ENCODE measurements around the gene ERCC6L2.

ERCC6L2 gene

GRCh38 chr9:95912773-95913172 lies 37.3 kb downstream of the ERCC6L2 start:
- no peaks in the 10 kb centered on the region for H3K4me1 ChIP-seq (ENCODE audit: control insufficient read depth in 2 of 2, insufficient read depth in 2 of 2, low read length in 2 of 2)
- no peak overlapping the region for H3K4me3 ChIP-seq (ENCODE audit: low read length in 2 of 2)
- H3K9me3 ChIP-seq (ENCODE audit: control insufficient read depth in 2 of 2, low read length in 2 of 2): no peaks in the 10 kb centered on the region
- no peaks in the 10 kb centered on the region for H3K27me3 ChIP-seq (ENCODE audit: control insufficient read depth in 2 of 2, insufficient read depth in 2 of 2, low read length in 2 of 2)
- peaks cover 8 to 15% of the 10 kb centered on the region in 2 donors for H3K36me3 ChIP-seq (ENCODE audit: control insufficient read depth in 2 of 2, insufficient read depth in 2 of 2, low read length in 2 of 2)
- no peak overlapping the region for H3K9ac ChIP-seq (ENCODE audit: low read depth in 1 of 2, low read length in 2 of 2)
- H3K27ac ChIP-seq (ENCODE audit: low read depth in 2 of 2, low read length in 2 of 2): no peak overlapping the region

- H3K9me3 ChIP-seq (ENCODE audit: control insufficient read depth in 2 of 2, low read length in 2 of 2): no peaks in the 10 kb centered on the region
- H3K27ac ChIP-seq (ENCODE audit: low read depth in 2 of 2, low read length in 2 of 2): no peak overlapping the region
- peaks cover 7 to 31% of the 10 kb centered on the region in 2 donors for H3K36me3 ChIP-seq (ENCODE audit: control insufficient read depth in 2 of 2, insufficient read depth in 2 of 2, low read length in 2 of 2)
- H3K9ac ChIP-seq (ENCODE audit: low read depth in 1 of 2, low read length in 2 of 2): no peak overlapping the region
- no peaks in the 10 kb centered on the region for H3K27me3 ChIP-seq (ENCODE audit: control insufficient read depth in 2 of 2, insufficient read depth in 2 of 2, low read length in 2 of 2)
- H3K4me3 ChIP-seq (ENCODE audit: low read length in 2 of 2): no peak overlapping the region
- H3K4me1 ChIP-seq (ENCODE audit: control insufficient read depth in 2 of 2, insufficient read depth in 2 of 2, low read length in 2 of 2): no peaks in the 10 kb centered on the region
Observed at GRCh38 chr9:95920017-95920416, 44.5 kb downstream of the ERCC6L2 start.

GRCh38 chr9:95923794-95924193 lies 48.3 kb downstream of the ERCC6L2 start:
- Histone ChIP-seq H3K9me3 (ENCODE audit: control insufficient read depth in 2 of 2, low read length in 2 of 2) (no peaks in the 10 kb centered on the region), H3K4me1 (ENCODE audit: control insufficient read depth in 2 of 2, insufficient read depth in 2 of 2, low read length in 2 of 2) (no peaks in the 10 kb centered on the region), H3K27me3 (ENCODE audit: control insufficient read depth in 2 of 2, insufficient read depth in 2 of 2, low read length in 2 of 2) (no peaks in the 10 kb centered on the region), H3K4me3 (ENCODE audit: low read length in 2 of 2) (no peak overlapping the region), H3K9ac (ENCODE audit: low read depth in 1 of 2, low read length in 2 of 2) (no peak overlapping the region), H3K36me3 (ENCODE audit: control insufficient read depth in 2 of 2, insufficient read depth in 2 of 2, low read length in 2 of 2) (peaks cover 10 to 20% of the 10 kb centered on the region in 2 donors), H3K27ac (ENCODE audit: low read depth in 2 of 2, low read length in 2 of 2) (no peak overlapping the region)

GRCh38 chr9:95924987-95925386 lies 49.5 kb downstream of the ERCC6L2 start:
- Histone ChIP-seq H3K9me3 (ENCODE audit: control insufficient read depth in 2 of 2, low read length in 2 of 2) (no peaks in the 10 kb centered on the region), H3K9ac (ENCODE audit: low read depth in 1 of 2, low read length in 2 of 2) (no peak overlapping the region), H3K27ac (ENCODE audit: low read depth in 2 of 2, low read length in 2 of 2) (peak overlapping the region in 1 of 2 donors; percentile 10), H3K4me3 (ENCODE audit: low read length in 2 of 2) (no peak overlapping the region), H3K36me3 (ENCODE audit: control insufficient read depth in 2 of 2, insufficient read depth in 2 of 2, low read length in 2 of 2) (peaks cover 15 to 30% of the 10 kb centered on the region in 2 donors), H3K27me3 (ENCODE audit: control insufficient read depth in 2 of 2, insufficient read depth in 2 of 2, low read length in 2 of 2) (no peaks in the 10 kb centered on the region), H3K4me1 (ENCODE audit: control insufficient read depth in 2 of 2, insufficient read depth in 2 of 2, low read length in 2 of 2) (no peaks in the 10 kb centered on the region)

GRCh38 chr9:95927271-95928004 lies 51.9 kb downstream of the ERCC6L2 start:
- Histone ChIP-seq H3K9me3 (ENCODE audit: control insufficient read depth in 2 of 2, low read length in 2 of 2) (no peaks in the 10 kb centered on the region), H3K27ac (ENCODE audit: low read depth in 2 of 2, low read length in 2 of 2) (no peak overlapping the region), H3K4me3 (ENCODE audit: low read length in 2 of 2) (no peak overlapping the region), H3K36me3 (ENCODE audit: control insufficient read depth in 2 of 2, insufficient read depth in 2 of 2, low read length in 2 of 2) (peaks cover 26 to 30% of the 10 kb centered on the region in 2 donors), H3K9ac (ENCODE audit: low read depth in 1 of 2, low read length in 2 of 2) (no peak overlapping the region), H3K4me1 (ENCODE audit: control insufficient read depth in 2 of 2, insufficient read depth in 2 of 2, low read length in 2 of 2) (no peaks in the 10 kb centered on the region), H3K27me3 (ENCODE audit: control insufficient read depth in 2 of 2, insufficient read depth in 2 of 2, low read length in 2 of 2) (no peaks in the 10 kb centered on the region)

GRCh38 chr9:95930277-95930676 lies 54.8 kb downstream of the ERCC6L2 start:
- H3K27me3 ChIP-seq (ENCODE audit: control insufficient read depth in 2 of 2, insufficient read depth in 2 of 2, low read length in 2 of 2): no peaks in the 10 kb centered on the region
- H3K9me3 ChIP-seq (ENCODE audit: control insufficient read depth in 2 of 2, low read length in 2 of 2): no peaks in the 10 kb centered on the region
- peaks cover 31 to 34% of the 10 kb centered on the region in 2 donors for H3K36me3 ChIP-seq (ENCODE audit: control insufficient read depth in 2 of 2, insufficient read depth in 2 of 2, low read length in 2 of 2)
- no peaks in the 10 kb centered on the region for H3K4me1 ChIP-seq (ENCODE audit: control insufficient read depth in 2 of 2, insufficient read depth in 2 of 2, low read length in 2 of 2)
- H3K4me3 ChIP-seq (ENCODE audit: low read length in 2 of 2): no peak overlapping the region
- no peak overlapping the region for H3K9ac ChIP-seq (ENCODE audit: low read depth in 1 of 2, low read length in 2 of 2)
- H3K27ac ChIP-seq (ENCODE audit: low read depth in 2 of 2, low read length in 2 of 2): no peak overlapping the region

GRCh38 chr9:95935861-95936578 lies 60.5 kb downstream of the ERCC6L2 start:
- Histone ChIP-seq H3K9me3 (ENCODE audit: control insufficient read depth in 2 of 2, low read length in 2 of 2) (no peaks in the 10 kb centered on the region), H3K27ac (ENCODE audit: low read depth in 2 of 2, low read length in 2 of 2) (no peak overlapping the region), H3K4me3 (ENCODE audit: low read length in 2 of 2) (no peak overlapping the region), H3K9ac (ENCODE audit: low read depth in 1 of 2, low read length in 2 of 2) (no peak overlapping the region), H3K4me1 (ENCODE audit: control insufficient read depth in 2 of 2, insufficient read depth in 2 of 2, low read length in 2 of 2) (no peaks in the 10 kb centered on the region), H3K27me3 (ENCODE audit: control insufficient read depth in 2 of 2, insufficient read depth in 2 of 2, low read length in 2 of 2) (no peaks in the 10 kb centered on the region), H3K36me3 (ENCODE audit: control insufficient read depth in 2 of 2, insufficient read depth in 2 of 2, low read length in 2 of 2) (peaks cover 18 to 26% of the 10 kb centered on the region in 2 donors)

DNA sequence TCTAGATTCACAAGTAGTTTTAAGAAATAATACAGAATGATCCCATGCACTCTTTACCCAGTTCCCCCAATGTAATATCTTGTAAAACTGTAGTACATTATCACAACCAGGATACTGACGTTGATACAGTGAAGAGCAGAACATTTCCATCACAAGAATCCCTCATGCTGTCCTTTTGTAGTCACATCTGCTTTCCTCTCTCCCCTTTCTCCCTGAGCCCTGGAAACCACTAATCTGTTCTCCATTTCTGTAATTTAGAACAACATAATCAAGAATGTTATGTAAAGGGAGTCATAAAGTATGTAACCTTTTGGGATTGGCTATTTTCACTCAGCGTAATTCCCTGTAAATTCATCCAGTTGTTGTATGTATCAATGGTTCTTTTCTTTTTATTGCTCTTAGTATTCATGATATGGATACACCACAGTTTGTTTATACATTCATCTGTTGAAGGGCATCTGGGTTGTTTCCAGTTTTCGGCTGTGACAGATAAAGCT lies 61.1 kb downstream of the ERCC6L2 start:
- Histone ChIP-seq H3K9ac (ENCODE audit: low read depth in 1 of 2, low read length in 2 of 2) (no peak overlapping the region), H3K9me3 (ENCODE audit: control insufficient read depth in 2 of 2, low read length in 2 of 2) (no peaks in the 10 kb centered on the region), H3K27me3 (ENCODE audit: control insufficient read depth in 2 of 2, insufficient read depth in 2 of 2, low read length in 2 of 2) (no peaks in the 10 kb centered on the region), H3K27ac (ENCODE audit: low read depth in 2 of 2, low read length in 2 of 2) (no peak overlapping the region), H3K4me3 (ENCODE audit: low read length in 2 of 2) (no peak overlapping the region), H3K36me3 (ENCODE audit: control insufficient read depth in 2 of 2, insufficient read depth in 2 of 2, low read length in 2 of 2) (peaks cover 16 to 28% of the 10 kb centered on the region in 2 donors), H3K4me1 (ENCODE audit: control insufficient read depth in 2 of 2, insufficient read depth in 2 of 2, low read length in 2 of 2) (no peaks in the 10 kb centered on the region)

- no peak overlapping the region for H3K9ac ChIP-seq (ENCODE audit: low read depth in 1 of 2, low read length in 2 of 2)
- no peak overlapping the region for H3K27ac ChIP-seq (ENCODE audit: low read depth in 2 of 2, low read length in 2 of 2)
- no peaks in the 10 kb centered on the region for H3K27me3 ChIP-seq (ENCODE audit: control insufficient read depth in 2 of 2, insufficient read depth in 2 of 2, low read length in 2 of 2)
- H3K4me1 ChIP-seq (ENCODE audit: control insufficient read depth in 2 of 2, insufficient read depth in 2 of 2, low read length in 2 of 2): no peaks in the 10 kb centered on the region
- H3K9me3 ChIP-seq (ENCODE audit: control insufficient read depth in 2 of 2, low read length in 2 of 2): no peaks in the 10 kb centered on the region
- peaks cover 19 to 33% of the 10 kb centered on the region in 2 donors for H3K36me3 ChIP-seq (ENCODE audit: control insufficient read depth in 2 of 2, insufficient read depth in 2 of 2, low read length in 2 of 2)
- no peak overlapping the region for H3K4me3 ChIP-seq (ENCODE audit: low read length in 2 of 2)
Observed at GRCh38 chr9:95937131-95937530, 61.6 kb downstream of the ERCC6L2 start.

GRCh38 chr9:95938724-95939123 lies 63.2 kb downstream of the ERCC6L2 start:
- H3K27me3 ChIP-seq (ENCODE audit: control insufficient read depth in 2 of 2, insufficient read depth in 2 of 2, low read length in 2 of 2): no peaks in the 10 kb centered on the region
- H3K9ac ChIP-seq (ENCODE audit: low read depth in 1 of 2, low read length in 2 of 2): no peak overlapping the region
- H3K27ac ChIP-seq (ENCODE audit: low read depth in 2 of 2, low read length in 2 of 2): no peak overlapping the region
- no peaks in the 10 kb centered on the region for H3K4me1 ChIP-seq (ENCODE audit: control insufficient read depth in 2 of 2, insufficient read depth in 2 of 2, low read length in 2 of 2)
- H3K9me3 ChIP-seq (ENCODE audit: control insufficient read depth in 2 of 2, low read length in 2 of 2): peaks cover 0 to 2% of the 10 kb centered on the region in 2 donors
- H3K4me3 ChIP-seq (ENCODE audit: low read length in 2 of 2): no peak overlapping the region
- H3K36me3 ChIP-seq (ENCODE audit: control insufficient read depth in 2 of 2, insufficient read depth in 2 of 2, low read length in 2 of 2): peaks cover 21 to 36% of the 10 kb centered on the region in 2 donors

All from mucosa of rectum (tissue), 2 donors.